ENCODE results near the gene LRRC36.
A peak's percentile ranks its signal among the peaks of the same experiment; 100 is the strongest.

DNA sequence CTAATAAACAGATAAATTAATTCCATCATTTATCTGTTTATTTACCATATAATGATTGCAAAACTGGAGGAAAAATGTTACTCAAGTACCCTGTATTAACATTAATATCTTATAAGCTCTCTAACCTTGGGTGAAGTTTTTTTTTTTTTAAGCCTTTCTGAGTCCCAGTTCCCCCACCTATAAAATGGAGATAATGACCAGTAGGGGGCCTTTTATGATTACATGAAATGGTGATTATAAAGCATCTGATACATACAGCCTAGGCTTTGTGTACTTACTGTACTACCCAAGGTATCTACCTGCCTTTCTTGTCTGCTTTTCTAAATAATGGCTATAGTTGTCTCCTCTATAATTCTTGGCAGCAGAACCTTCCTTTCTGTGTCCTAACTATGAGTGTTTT lies 22.6 kb downstream of the LRRC36 start:
- TF ChIP-seq, protein P1, sequence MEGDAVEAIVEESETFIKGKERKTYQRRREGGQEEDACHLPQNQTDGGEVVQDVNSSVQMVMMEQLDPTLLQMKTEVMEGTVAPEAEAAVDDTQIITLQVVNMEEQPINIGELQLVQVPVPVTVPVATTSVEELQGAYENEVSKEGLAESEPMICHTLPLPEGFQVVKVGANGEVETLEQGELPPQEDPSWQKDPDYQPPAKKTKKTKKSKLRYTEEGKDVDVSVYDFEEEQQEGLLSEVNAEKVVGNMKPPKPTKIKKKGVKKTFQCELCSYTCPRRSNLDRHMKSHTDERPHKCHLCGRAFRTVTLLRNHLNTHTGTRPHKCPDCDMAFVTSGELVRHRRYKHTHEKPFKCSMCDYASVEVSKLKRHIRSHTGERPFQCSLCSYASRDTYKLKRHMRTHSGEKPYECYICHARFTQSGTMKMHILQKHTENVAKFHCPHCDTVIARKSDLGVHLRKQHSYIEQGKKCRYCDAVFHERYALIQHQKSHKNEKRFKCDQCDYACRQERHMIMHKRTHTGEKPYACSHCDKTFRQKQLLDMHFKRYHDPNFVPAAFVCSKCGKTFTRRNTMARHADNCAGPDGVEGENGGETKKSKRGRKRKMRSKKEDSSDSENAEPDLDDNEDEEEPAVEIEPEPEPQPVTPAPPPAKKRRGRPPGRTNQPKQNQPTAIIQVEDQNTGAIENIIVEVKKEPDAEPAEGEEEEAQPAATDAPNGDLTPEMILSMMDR (IDR thresholded peaks at IDR 0.05; ENCODE audit: borderline replicate concordance, extremely low read depth, low read length, poor library complexity, severe bottlenecking), result peak; percentile 46
- TF ChIP-seq EZH2 (IDR thresholded peaks at IDR 0.05; ENCODE audit: borderline replicate concordance, low read depth, low read length, severe bottlenecking), result no peak
